HCT116 (cell line): ENCODE measurements around the gene SGMS1. TPM values are rescaled to one million over a fixed set of nuclear protein-coding genes. Genes with fewer than 3 reads are reported as not detected.

ENCODE experiments used
- ATAC-seq: fragments of 200-7000 bp; cut with Tn5 transposase; 2 replicates; pipeline ENCODE4 v1.9.1; 2020; ENCODE audit warnings: mild to moderate bottlenecking, moderate library complexity
- BruUV-seq: library from RNA; stranded (reverse); fragments of 400-500 nt; replicated peaks from 2 replicates; lab custom pipeline; 2021; lab: Mats Ljungman, UMichigan
- CTCF ChIA-PET: fragments of 300-600 bp; sonication (Branson Sonifier 250); formaldehyde crosslinking; loops from one replicate; lab custom pipeline; 2021; ENCODE audit warnings: antibody characterized with exemption; lab: Charles Lee
- POLR2A ChIA-PET: fragments of 300-600, 350-600 bp; sonication (Branson Sonifier 250); formaldehyde crosslinking; loops from one replicate; lab custom pipeline; 2021; ENCODE audit warnings: antibody characterized with exemption; lab: Charles Lee
- RAD21 ChIA-PET, 2 experiments: fragments of 300-600 bp; sonication (Branson Sonifier 250); formaldehyde crosslinking; loops; one replicate each; lab custom pipeline; 2023; ENCODE audit warnings: low total read pairs in 2 of 2; ENCODE audit not compliant: uncharacterized antibody in 2 of 2, unreplicated experiment in 2 of 2, low non-redundant PET in 1 of 2; lab: Charles Lee
- DNase-seq: peaks from one replicate; pipeline ENCODE4 v3.0.0-alpha.2; 2010; ENCODE audit warnings: low read depth, low spot score
- H2AFZ ChIP-seq: fragments of 200-600 bp; shearing (Covaris generic), sonication (generic); 2 replicates; pipeline ENCODE4 v1.6.1; 2017; ENCODE audit warnings: low read depth, mixed run types, mixed read lengths, antibody characterized with exemption, low read length; ENCODE audit not compliant: poor library complexity, severe bottlenecking
- H3K27ac ChIP-seq: 2 replicates; pipeline ENCODE4 v1.5.1; 2012; ENCODE audit warnings: low read depth, low read length
- H3K27me3 ChIP-seq: fragments of 200-600 bp; sonication (generic); 2 replicates; pipeline ENCODE4 v1.6.1; 2016; ENCODE audit warnings: mixed run types, low read length, mixed read lengths; ENCODE audit not compliant: insufficient read depth
- H3K36me3 ChIP-seq, 2 experiments: fragments of 200-500 bp in 1 of 2; fragments of 200-600 bp in 1 of 2; sonication (Bioruptor generic) in 1 of 2; sonication (generic) in 1 of 2; 2 replicates each; pipeline versions ENCODE4 v1.5.1 to v1.6.1; 2014 to 2016; ENCODE audit warnings: low read length in 2 of 2, inconsistent platforms in 1 of 2, mixed read lengths in 1 of 2, mixed run types in 1 of 2; ENCODE audit not compliant: insufficient read depth in 2 of 2, control insufficient read depth in 1 of 2
- H3K4me1 ChIP-seq, 2 experiments: fragments of 200-600 bp in 1 of 2; sonication (generic) in 1 of 2; 2 replicates each; pipeline versions ENCODE4 v1.5.1 to v1.6.1; 2012 to 2017; ENCODE audit warnings: low read length in 2 of 2, inconsistent platforms in 1 of 2, mild to moderate bottlenecking in 1 of 2, mixed read lengths in 1 of 2, mixed run types in 1 of 2, moderate library complexity in 1 of 2; ENCODE audit not compliant: insufficient read depth in 2 of 2, control insufficient read depth in 1 of 2
- H3K4me2 ChIP-seq: fragments of 200-600 bp; sonication (generic); 2 replicates; pipeline ENCODE4 v1.6.1; 2017; ENCODE audit warnings: mixed run types, low read length, mixed read lengths
- H3K4me3 ChIP-seq, 2 experiments: fragments of 200-600 bp in 1 of 2; sonication (generic) in 1 of 2; replicated peaks in 1 of 2; 2 replicates each; pipeline ENCODE4 v1.5.1; 2011 to 2016; ENCODE audit warnings: low read length in 2 of 2, control low read depth in 1 of 2, low read depth in 1 of 2, mild to moderate bottlenecking in 1 of 2, mixed read lengths in 1 of 2, mixed run types in 1 of 2
- H3K79me2 ChIP-seq: fragments of 200-600 bp; sonication (generic); 2 replicates; pipeline ENCODE4 v1.6.1; 2017; ENCODE audit warnings: mild to moderate bottlenecking, mixed run types, low read length, moderate library complexity, mixed read lengths; ENCODE audit not compliant: insufficient read depth
- H3K9ac ChIP-seq: fragments of 200-600 bp; sonication (generic); 2 replicates; pipeline ENCODE4 v1.6.1; 2016; ENCODE audit warnings: low read length, mixed read lengths
- H3K9me2 ChIP-seq: fragments of 200-600 bp; sonication (generic), shearing (Covaris generic); 2 replicates; pipeline ENCODE4 v1.6.1; 2017; ENCODE audit warnings: mixed run types, mild to moderate bottlenecking, moderate library complexity; ENCODE audit not compliant: insufficient read depth
- H3K9me3 ChIP-seq, 2 experiments: fragments of 200-500 bp in 1 of 2; fragments of 200-600 bp in 1 of 2; sonication (Bioruptor generic) in 1 of 2; sonication (generic) in 1 of 2; 2 replicates each; pipeline ENCODE4 v1.6.1; 2014 to 2017; ENCODE audit warnings: low read length in 2 of 2, mixed read lengths in 2 of 2, inconsistent platforms in 1 of 2, low read depth in 1 of 2, mild to moderate bottlenecking in 1 of 2, mixed run types in 1 of 2, moderate library complexity in 1 of 2; ENCODE audit not compliant: control insufficient read depth in 1 of 2, insufficient read depth in 1 of 2
- H4K20me1 ChIP-seq: fragments of 200-600 bp; sonication (generic), shearing (Covaris generic); 2 replicates; pipeline ENCODE4 v1.6.1; 2017; ENCODE audit warnings: mixed run types, mild to moderate bottlenecking, moderate library complexity; ENCODE audit not compliant: insufficient read depth
- CBX3 ChIP-seq: IDR thresholded peaks from 2 replicates; pipeline ENCODE4 v1.6.1; 2012; ENCODE audit warnings: low read depth
- CEBPB ChIP-seq: IDR thresholded peaks from 2 replicates; pipeline ENCODE4 v1.6.1; 2012; ENCODE audit warnings: low read depth
- ELF1 ChIP-seq: IDR thresholded peaks from 2 replicates; pipeline ENCODE4 v1.6.1; 2012; ENCODE audit warnings: low read depth, borderline replicate concordance
- EZH2 ChIP-seq: fragments of 200-600 bp; sonication (generic); IDR thresholded peaks from 2 replicates; pipeline ENCODE4 v1.6.1; 2017; ENCODE audit warnings: antibody characterized with exemption, mixed run types
- JUND ChIP-seq: IDR thresholded peaks from 2 replicates; pipeline ENCODE4 v1.6.1; 2012
- MAX ChIP-seq: IDR thresholded peaks from 2 replicates; pipeline ENCODE4 v1.6.1; 2012
- POLR2A ChIP-seq: IDR thresholded peaks from 2 replicates; pipeline ENCODE4 v1.7.0; 2011; ENCODE audit warnings: borderline replicate concordance; ENCODE audit not compliant: insufficient read depth, insufficient read length; ENCODE audit errors: extremely low read depth
- POLR2AphosphoS5 ChIP-seq: IDR thresholded peaks from 2 replicates; pipeline ENCODE4 v1.6.1; 2011; ENCODE audit warnings: mild to moderate bottlenecking, low read depth, low read length, moderate library complexity
- RAD21 ChIP-seq: IDR thresholded peaks from 2 replicates; pipeline ENCODE4 v1.6.1; 2012; ENCODE audit warnings: low read depth, mild to moderate bottlenecking
- REST ChIP-seq: IDR thresholded peaks from 2 replicates; pipeline ENCODE4 v1.6.1; 2012; ENCODE audit warnings: low read depth
- SIN3A ChIP-seq: IDR thresholded peaks from 2 replicates; pipeline ENCODE4 v1.6.1; 2012; ENCODE audit warnings: low read depth
- SP1 ChIP-seq: IDR thresholded peaks from 2 replicates; pipeline ENCODE4 v1.6.1; 2012; ENCODE audit warnings: low read depth
- SRF ChIP-seq: IDR thresholded peaks from 2 replicates; pipeline ENCODE4 v1.6.1; 2012; ENCODE audit warnings: low read depth
- TCF7L2 ChIP-seq: IDR thresholded peaks from 2 replicates; pipeline ENCODE4 v1.7.0; 2011; ENCODE audit warnings: borderline replicate concordance, inconsistent platforms; ENCODE audit not compliant: insufficient read depth, insufficient read length; ENCODE audit errors: extremely low read depth
- YY1 ChIP-seq: IDR thresholded peaks from 2 replicates; pipeline ENCODE4 v1.6.1; 2011; ENCODE audit warnings: low read length, low read depth, moderate library complexity, mild to moderate bottlenecking; ENCODE audit not compliant: insufficient replicate concordance; ENCODE audit errors: extremely low read depth
- ZFX ChIP-seq: fragments of 450-650 bp; IDR thresholded peaks from 2 replicates; pipeline ENCODE4 v1.6.1; 2017
- ZNF274 ChIP-seq: fragments of 200-500 bp; sonication (Bioruptor generic); IDR thresholded peaks from 2 replicates; pipeline ENCODE4 v1.6.1; 2014; ENCODE audit warnings: mild to moderate bottlenecking, low read depth, low read length, inconsistent platforms
- intact Hi-C: fragments of 100-400 bp; cut with micrococcal nuclease; formaldehyde crosslinking; loops from 2 replicates; pipeline ENCODE4 v1.10.0; 2022
- total RNA-seq: library from RNA; stranded (reverse); gene quantifications from one replicate; pipeline ENCODE4 v1.2.1, GENCODE V29; 2021; ENCODE audit not compliant: unreplicated experiment

SGMS1 gene
- total RNA-seq, 1 experiment from 2014 or later: 29.1 TPM

GRCh38 chr10:50517626-50518025 is 106.1 kb downstream of the SGMS1 start (continued):
- no peak for TF ChIP-seq MAX
- no peak for TF ChIP-seq TCF7L2
- no peak for TF ChIP-seq SRF
- TF ChIP-seq CBX3: no peak
- TF ChIP-seq, all 23 proteins: peak for 0

GRCh38 chr10:50516171-50516570 is 107.6 kb downstream of the SGMS1 start:
- DNase-seq (no peak), ATAC-seq (no peak)
- no peaks in the 10 kb centered on the region for H3K9me2 ChIP-seq
- no peaks in the 10 kb centered on the region for H3K27me3 ChIP-seq
- no TSS peak for BruUV-seq
- H4K20me1 ChIP-seq: no peaks in the 10 kb centered on the region
- no peak overlapping the region for H3K4me2 ChIP-seq
- ChIA-PET POLR2A (no interaction called here), RAD21 (no interaction called here), CTCF (no interaction called here)
- TF ChIP-seq SP1 (no peak), CBX3 (no peak), CEBPB (no peak), POLR2AphosphoS5 (no peak), RAD21 (no peak), ELF1 (no peak), YY1 (no peak), EZH2 (no peak), MAX (no peak), SIN3A (no peak), TCF7L2 (no peak), POLR2A (no peak), ZFX (no peak), JUND (no peak), REST (no peak), ZNF274 (no peak)
- no peaks in the 10 kb centered on the region for H3K9me3 ChIP-seq
- no peaks in the 10 kb centered on the region for H3K36me3 ChIP-seq
- H3K79me2 ChIP-seq: no peaks in the 10 kb centered on the region
- H2AFZ ChIP-seq: no peak overlapping the region
- H3K4me3 ChIP-seq: no peak overlapping the region
- no peak overlapping the region for H3K27ac ChIP-seq
- H3K4me1 ChIP-seq: peaks cover 14 to 23% of the 10 kb centered on the region in 2 experiments
- H3K9ac ChIP-seq: no peak overlapping the region
- intact Hi-C loops: no loop called here
